Measurements from ENCODE around the gene ANKRD42.
"Not testable (repeated sequence)": the region's sequence is repeated elsewhere in the genome, so short reads cannot be mapped to it uniquely, and the experiment has no call there.

The ANKRD42 gene

GRCh38 chr11:83249445-83249844, 55.9 kb downstream of the ANKRD42 start:
- DNase-seq, result no peak

DNA sequence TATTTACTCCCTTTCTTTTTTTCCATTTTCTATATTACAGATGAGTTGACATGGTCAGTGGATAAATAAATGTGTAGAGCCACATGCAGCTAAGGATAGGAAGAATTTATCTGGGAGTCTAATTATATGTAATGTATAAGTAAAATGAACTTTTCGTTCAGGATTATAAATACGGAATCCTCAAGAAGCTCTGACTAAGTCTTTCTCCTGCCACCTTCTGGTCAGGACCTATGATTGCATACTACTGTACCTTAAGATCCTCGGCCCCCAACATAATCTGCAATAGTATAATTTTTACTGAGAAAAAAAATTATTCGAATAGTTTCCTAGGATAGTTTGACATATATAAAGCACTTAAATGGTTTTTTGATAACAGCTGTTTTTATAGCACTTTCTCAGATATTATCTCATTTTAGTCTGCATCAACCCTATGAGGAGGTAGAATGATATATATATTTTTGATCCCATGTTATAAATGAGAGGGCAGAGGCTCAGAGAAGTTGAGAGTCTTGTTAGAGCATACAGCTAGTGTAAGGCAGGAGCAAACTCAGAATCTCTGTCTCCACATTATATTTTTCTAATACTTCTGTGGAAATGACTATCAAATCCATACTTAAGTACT, 56.6 kb downstream of the ANKRD42 start:
- peak in 1 of 2 donors; percentile 41 for DNase-seq

DNA sequence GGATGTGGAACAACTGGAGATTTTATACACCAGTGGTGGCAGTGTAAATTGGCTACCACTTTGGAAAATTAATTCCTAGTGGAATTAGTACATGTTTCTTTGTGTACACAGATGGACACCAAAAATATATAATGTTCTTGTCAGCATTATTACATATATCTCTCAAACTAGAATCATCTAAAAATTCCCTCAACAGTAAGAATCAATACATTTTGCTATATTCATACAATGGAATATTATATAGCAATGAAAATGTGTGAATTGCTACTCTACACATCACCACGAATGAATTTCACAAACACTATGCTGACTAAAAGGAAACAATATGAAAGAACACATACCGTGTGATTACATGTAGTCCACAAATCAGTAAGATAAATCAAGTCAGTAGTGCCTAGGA, 58.8 kb downstream of the ANKRD42 start:
- DNase-seq, result no peak

GRCh38 chr11:83252941-83253340, 59.4 kb downstream of the ANKRD42 start:
- DNase-seq, result no peak

- no peak for DNase-seq
Observed at GRCh38 chr11:83255366-83255765, 61.9 kb downstream of the ANKRD42 start.

GRCh38 chr11:83256602-83257340, 63.3 kb downstream of the ANKRD42 start:
- DNase-seq, result no peak

- DNase-seq, result no peak
Observed at GRCh38 chr11:83257761-83258168, 64.3 kb downstream of the ANKRD42 start.

- no peak for DNase-seq
Observed at GRCh38 chr11:83259559-83259958, 66.0 kb downstream of the ANKRD42 start.

DNA sequence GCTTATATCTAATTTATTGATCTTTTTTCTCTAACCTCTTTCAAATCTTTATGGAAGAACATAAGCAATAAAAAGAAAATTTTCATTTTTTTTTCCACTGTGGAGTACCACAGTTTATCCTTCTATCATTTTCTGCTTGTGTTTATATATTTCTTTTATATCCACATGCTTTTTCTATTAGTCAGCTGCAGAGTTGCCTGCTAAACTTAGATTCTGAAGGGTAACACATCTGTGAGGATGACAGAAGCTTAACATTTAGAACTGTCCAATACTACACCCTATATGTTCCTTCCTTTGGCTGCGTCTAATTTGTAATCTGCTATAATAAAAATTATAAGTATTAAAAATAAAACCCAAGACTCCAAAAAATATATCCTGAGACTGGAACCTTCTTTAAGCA, 71.8 kb downstream of the ANKRD42 start:
- no peak for DNase-seq

DNA sequence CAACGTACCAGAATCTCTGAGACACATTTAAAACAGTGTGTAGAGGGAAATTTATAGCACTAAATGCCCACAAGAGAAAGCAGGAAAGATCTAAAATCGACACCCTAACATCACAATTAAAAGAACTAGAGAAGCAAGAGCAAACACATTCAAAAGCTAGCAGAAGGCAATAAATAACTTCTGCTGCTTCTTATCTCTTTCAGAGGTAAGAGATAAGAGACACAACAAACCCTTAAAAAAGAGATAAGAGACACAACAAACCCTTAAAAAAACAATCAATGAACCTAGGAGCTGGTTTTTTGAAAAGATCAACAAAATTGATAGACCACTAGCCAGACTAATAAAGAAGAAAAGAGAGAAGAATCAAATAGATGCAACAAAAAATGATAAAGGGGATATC, 75.6 kb downstream of the ANKRD42 start:
- not testable (repeated sequence) for DNase-seq

DNA sequence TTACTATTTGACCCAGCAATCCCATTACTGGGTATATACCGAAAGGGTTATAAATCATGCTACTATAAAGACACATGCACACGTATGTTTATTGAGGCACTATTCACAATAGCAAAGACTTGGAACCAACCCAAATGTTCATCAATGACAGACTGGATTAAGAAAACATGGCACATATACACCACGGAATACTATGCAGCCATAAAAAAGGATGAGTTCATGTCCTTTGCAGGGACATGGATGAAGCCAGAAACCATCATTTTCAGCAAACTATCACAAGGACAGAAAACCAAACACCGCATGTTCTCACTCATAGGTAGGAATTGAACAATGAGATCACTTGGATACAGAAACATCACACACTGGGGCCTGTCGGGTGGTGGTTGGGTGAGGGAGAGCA, 78.2 kb downstream of the ANKRD42 start:
- DNase-seq, result not testable (repeated sequence)

- no peak for DNase-seq
Observed at GRCh38 chr11:83272627-83273026, 79.1 kb downstream of the ANKRD42 start.

DNA sequence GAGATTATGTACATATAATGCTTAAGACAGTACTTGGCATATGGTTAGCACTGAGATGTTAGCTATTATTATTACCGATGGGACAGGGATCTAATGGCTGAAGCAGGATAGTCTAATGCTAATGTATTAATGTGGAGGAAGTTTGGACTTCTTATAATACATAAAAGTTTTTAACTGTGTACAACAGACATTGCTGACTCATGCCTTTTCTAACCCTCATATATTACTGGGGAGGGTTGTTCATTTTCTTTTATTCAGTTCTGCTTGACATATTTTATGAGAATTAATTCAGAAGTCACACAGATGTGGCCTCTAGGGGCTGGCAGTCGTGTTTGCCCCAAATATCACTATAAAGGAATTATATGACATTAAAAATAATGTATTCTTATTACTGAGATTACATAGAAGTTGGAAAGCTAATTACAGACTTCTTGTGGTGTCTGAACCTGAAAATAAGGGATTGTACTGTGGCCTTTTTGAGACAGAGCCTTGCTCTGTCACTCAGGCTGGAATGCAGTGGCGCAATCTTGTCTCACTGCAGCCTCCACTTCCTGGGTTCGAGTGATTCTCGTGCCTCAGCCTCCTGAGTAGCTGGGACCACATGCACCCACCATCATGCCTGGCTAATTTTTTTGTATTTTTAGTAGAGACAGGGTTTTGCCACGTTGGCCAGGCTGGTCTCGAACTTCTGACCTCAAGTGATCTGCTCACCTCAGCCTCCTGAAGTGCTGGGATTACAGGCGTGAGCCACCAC, 82.6 kb downstream of the ANKRD42 start:
- no peak for DNase-seq

GRCh38 chr11:83278351-83278750, 84.8 kb downstream of the ANKRD42 start:
- DNase-seq, result no peak

GRCh38 chr11:83280256-83280655, 86.7 kb downstream of the ANKRD42 start:
- no peak for DNase-seq

DNA sequence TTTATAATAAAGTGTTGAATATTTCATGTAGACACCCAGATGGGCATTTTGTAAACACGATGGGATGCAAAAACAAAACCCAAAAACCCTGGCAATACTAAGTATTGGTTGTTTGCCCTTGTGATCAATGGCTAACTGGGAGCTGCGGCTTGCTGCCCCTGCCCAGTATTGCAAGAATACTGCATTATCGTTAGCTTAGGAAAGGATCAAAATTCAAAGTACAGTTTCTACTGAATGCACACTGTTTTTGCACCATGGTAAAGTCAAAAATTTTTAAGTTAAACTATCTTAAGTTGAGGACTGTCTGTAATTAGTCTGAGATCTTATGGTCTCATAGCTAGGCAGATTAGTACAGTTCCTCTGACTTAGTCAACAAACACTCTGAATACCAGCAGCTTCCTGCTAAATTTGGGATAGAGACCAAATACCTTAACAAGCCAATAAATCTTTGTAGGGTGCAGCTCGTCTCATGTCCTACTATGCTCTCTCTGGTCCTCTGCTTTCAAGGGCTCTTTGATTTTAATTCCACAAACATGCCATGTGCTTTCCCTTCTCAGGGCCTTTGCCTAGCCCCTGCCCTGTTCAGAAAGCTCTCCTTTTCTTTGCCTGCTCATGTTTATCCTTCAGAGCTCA, 88.7 kb downstream of the ANKRD42 start:
- no peak for DNase-seq

- DNase-seq, result no peak
Observed at GRCh38 chr11:83284501-83285150, 91.1 kb downstream of the ANKRD42 start.

DNA sequence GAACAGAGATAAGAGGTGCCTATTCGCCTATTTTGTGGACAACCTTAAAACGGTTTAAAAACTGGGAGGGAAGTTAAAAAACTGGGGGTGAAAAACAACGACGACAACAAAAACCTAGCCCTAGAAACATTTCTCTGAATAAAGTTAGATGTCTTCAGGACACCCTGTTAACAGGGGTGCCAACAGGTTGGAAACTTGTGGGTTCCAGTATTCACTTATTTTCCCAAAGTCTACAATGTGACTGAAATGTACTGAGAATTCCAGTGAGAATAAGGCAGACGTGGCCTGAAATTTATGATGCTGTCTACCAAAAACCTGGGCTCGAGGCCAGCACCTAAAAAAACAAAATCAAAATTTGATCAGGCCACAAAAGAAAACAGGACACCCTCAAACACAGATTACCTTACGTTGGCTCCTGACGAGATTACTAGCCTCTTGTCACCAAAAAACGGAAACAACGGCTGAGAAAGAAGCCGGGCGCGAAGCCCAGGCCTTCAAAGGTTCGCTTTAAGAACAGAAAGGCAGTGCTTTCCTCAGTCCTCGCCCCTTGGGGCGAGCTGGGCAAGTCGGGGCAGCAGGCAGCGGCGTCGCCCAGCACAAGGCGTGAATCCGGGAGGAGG, 91.7 kb downstream of the ANKRD42 start:
- peak in 1 of 2 donors; percentile 70 for DNase-seq

- peak; percentile 93 to 94 for DNase-seq
Observed at GRCh38 chr11:83285771-83286528, 92.4 kb downstream of the ANKRD42 start, which contains the start of gene CCDC90B. Gene CCDC90B, minus strand, starts transcription at chr11:83286367. Its CDS starts 395 bp downstream, at chr11:83285972.

- no peak for DNase-seq
Observed at GRCh38 chr11:83287631-83288030, 94.1 kb downstream of the ANKRD42 start.

DNA sequence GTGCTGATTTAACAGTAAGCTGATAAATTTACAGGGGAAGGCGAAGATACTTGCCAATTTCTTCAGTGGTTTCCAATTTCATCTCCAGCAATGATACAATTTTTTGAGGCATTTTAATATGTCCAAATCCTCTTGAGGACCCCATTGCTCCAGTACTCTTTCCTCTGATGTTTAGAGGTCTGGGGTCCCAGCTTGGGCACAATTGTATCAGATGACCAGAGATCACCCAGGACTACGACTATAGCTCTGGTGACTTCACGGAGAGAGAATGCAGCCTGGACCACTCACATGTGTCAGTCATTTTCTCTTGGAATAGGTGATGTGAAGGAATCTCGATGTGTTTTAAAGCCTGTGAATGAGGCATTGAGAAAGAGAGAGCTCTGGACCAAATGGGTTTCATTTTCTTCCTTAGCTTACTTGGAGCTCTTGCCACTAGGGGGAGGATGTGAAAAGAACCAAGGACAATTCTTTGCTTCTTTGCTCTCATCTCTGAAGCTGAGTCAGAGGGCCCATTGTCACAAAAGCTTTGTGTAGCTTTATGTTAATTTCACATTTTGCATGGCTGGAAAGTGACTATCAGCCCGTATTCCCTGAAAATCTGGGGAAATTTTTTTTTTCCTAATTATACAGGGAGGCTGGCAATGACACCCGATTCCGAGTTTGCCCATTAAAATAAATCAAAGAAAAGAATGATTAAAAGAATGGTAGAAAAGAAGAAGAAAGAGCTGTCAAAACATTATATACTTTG, 99.4 kb downstream of the ANKRD42 start:
- DNase-seq, result peak in 1 of 2 donors; percentile 70

All from bone marrow (tissue), 2 donors.